ENCODE results near the gene CSTPP1. TPM values are rescaled to one million over a fixed set of nuclear protein-coding genes. Genes with fewer than 3 reads are reported as not detected.
A peak's percentile ranks its signal among the peaks of the same experiment; 100 is the strongest.

Gene CSTPP1
- total and polyA plus RNA-seq, 2 of the 8 experiments (the other 6 are each of a cell fraction or from before 2014, with no cell fraction given): 24.2 to 28.7 TPM

DNA sequence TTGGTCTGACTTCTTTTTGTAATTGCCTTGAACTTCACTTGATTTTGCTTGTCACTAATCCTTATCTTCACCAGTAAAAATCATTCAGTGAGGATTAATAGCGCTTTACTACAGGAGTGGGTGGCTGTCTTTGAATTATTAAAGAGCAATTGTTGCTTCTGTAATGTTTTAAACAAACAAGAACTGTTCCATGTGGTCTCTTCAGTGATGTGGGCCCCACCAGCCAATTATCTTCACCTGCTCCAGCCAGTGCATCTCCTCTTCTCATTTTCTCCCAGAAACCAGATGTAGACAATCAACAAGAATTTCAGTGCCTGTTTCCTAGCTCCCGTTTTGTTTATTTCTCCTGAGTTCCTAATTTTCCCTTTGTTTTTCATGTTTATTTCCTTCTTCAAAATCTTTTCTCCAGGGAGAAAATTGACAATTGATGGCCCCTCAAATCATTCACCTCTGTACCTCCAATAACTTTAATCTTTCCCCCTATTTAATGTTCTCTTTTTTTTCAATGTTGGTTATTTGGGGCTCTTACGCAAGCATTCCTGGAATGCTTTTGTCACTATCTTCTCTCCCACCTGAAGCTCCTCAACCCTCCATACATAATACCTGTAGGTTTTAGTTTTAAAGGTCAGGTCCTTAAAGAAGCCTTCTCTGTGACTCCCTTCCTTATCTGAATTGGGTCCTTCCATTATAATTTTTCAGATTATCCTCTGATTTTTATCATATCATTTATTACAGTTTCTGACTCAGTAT lies 125.0 kb downstream of the CSTPP1 start:
- H3K23ac ChIP-seq (ENCODE audit: insufficient read length): no peak overlapping the region
- TF ChIP-seq SUZ12 (IDR thresholded peaks at IDR 0.05; ENCODE audit: low read length) (no peak), FOSL1 (IDR thresholded peaks at IDR 0.05; ENCODE audit: insufficient read depth, low read depth, low read length) (no peak), SIN3A (conservative IDR thresholded peaks at IDR 0.05 in 1 of 2, IDR thresholded peaks at IDR 0.05 in 1 of 2; ENCODE audit: low read depth in 1 of 2, low read length in 2 of 2) (no peak), SP1 (IDR thresholded peaks at IDR 0.05; ENCODE audit: low read depth, low read length) (peak; percentile 21; the same call in 1 of the 2 replicates), YY1 (IDR thresholded peaks at IDR 0.05; ENCODE audit: low read depth, low read length) (no peak), CBX5 (IDR thresholded peaks at IDR 0.05; ENCODE audit: low read depth, low read length) (no peak), TAF7 (optimal IDR thresholded peaks at IDR 0.05; ENCODE audit: borderline replicate concordance, low read depth, low read length) (no peak), TEAD4 (IDR thresholded peaks at IDR 0.05; ENCODE audit: low read depth, low read length) (peak; percentile 96), EP300 (IDR thresholded peaks at IDR 0.05; ENCODE audit: borderline replicate concordance in 1 of 2, low read depth in 2 of 2, low read length in 2 of 2) (peak in 1 of 2 experiments; percentile 45; a peak in 1 of 3 replicates), EZH2 (IDR thresholded peaks at IDR 0.05; ENCODE audit: low read depth, low read length, severe bottlenecking) (no peak)
- TF ChIP-seq, protein P1, sequence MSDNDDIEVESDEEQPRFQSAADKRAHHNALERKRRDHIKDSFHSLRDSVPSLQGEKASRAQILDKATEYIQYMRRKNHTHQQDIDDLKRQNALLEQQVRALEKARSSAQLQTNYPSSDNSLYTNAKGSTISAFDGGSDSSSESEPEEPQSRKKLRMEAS (IDR thresholded peaks at IDR 0.05): no peak

More for the DNA sequence above, 125.0 kb downstream of the CSTPP1 start:
- 44% methylated on average over 3 of the region's 3 CpGs; no CpG with 5 or more reads in 1 of the 2 experiments for WGBS, 2 experiments (ENCODE audit: extremely low coverage in 1 of 2, insufficient coverage in 1 of 2, insufficient read length in 1 of 2, insufficient replicate concordance in 2 of 2, low coverage in 1 of 2, low lambda C conversion rate in 2 of 2, missing lambda C conversion rate in 1 of 2)
- Histone ChIP-seq H3K56ac (replicated peaks; ENCODE audit: insufficient read length, low read depth, low read length) (no peak overlapping the region), H3K27ac (ENCODE audit: low read depth, low read length) (peak overlapping the region; percentile 69; the same call in 1 of the 2 replicates), H3K14ac (ENCODE audit: insufficient read length) (no peak overlapping the region), H3K4me3 (ENCODE audit: extremely low read depth in 1 of 4, insufficient read depth in 2 of 4, low read depth in 3 of 4, low read length in 4 of 4) (peak overlapping the region in 1 of 4 experiments; percentile 39; a peak in 1 of 8 replicates), H3K18ac (ENCODE audit: extremely low read depth, low read length) (peak overlapping the region; percentile 78), H3K9ac (replicated peaks in 1 of 4; ENCODE audit: extremely low read depth in 1 of 4, low read depth in 3 of 4, low read length in 3 of 4) (no peak overlapping the region), H3K23me2 (ENCODE audit: low read depth, low read length) (no peaks in the 10 kb centered on the region; the same call in 1 of the 2 replicates), H2AFZ (ENCODE audit: low read length) (no peak overlapping the region), H3K4me2 (ENCODE audit: insufficient read depth in 1 of 2, low read depth in 2 of 2, low read length in 2 of 2) (peak overlapping the region in 1 of 2 experiments; percentile 2; a peak in 3 of 4 replicates), H3K79me1 (ENCODE audit: low read depth, low read length) (no peaks in the 10 kb centered on the region), H3K4ac (replicated peaks; ENCODE audit: insufficient read length, low read depth, low read length) (no peak overlapping the region), H4K20me1 (replicated peaks in 1 of 2; ENCODE audit: control insufficient read depth in 1 of 2, insufficient read depth in 2 of 2, low read length in 2 of 2) (no peaks in the 10 kb centered on the region), H4K5ac (ENCODE audit: insufficient read length, low read depth, low read length) (peak overlapping the region; percentile 89), H3K27me3 (replicated peaks in 1 of 4; ENCODE audit: control insufficient read depth in 3 of 4, extremely low read depth in 1 of 4, insufficient read depth in 3 of 4, low read length in 3 of 4) (no peaks in the 10 kb centered on the region), H3K79me2 (ENCODE audit: control insufficient read depth in 1 of 2, insufficient read depth in 2 of 2, low read length in 2 of 2) (no peaks in the 10 kb centered on the region), H2BK12ac (ENCODE audit: low read depth, low read length) (peak overlapping the region; percentile 18; the same call in 1 of the 2 replicates), H3K4me1 (replicated peaks in 1 of 4; ENCODE audit: control insufficient read depth in 3 of 4, insufficient read depth in 4 of 4, low read length in 3 of 4) (peaks cover 0 to 13% (median 11%) of the 10 kb centered on the region in 4 experiments; a peak in 5 of 7 replicates), H4K8ac (ENCODE audit: extremely low read depth, insufficient read depth, low read length) (no peak overlapping the region), H2AK5ac (ENCODE audit: low read depth, low read length) (no peak overlapping the region), H2BK20ac (ENCODE audit: low read length) (no peak overlapping the region), H2BK5ac (ENCODE audit: low read depth, low read length) (no peak overlapping the region), H4K91ac (replicated peaks; ENCODE audit: insufficient read length, low read length) (no peak overlapping the region), H3K36me3 (ENCODE audit: control insufficient read depth in 2 of 4, insufficient read depth in 4 of 4, low read length in 3 of 4) (no peaks in the 10 kb centered on the region), H2BK15ac (ENCODE audit: low read length) (no peak overlapping the region), H3K9me3 (ENCODE audit: insufficient read depth in 2 of 2, low read depth in 1 of 2, low read length in 1 of 2) (no peaks in the 10 kb centered on the region), H2BK120ac (replicated peaks; ENCODE audit: low read depth, low read length) (no peak overlapping the region)
- POLR2A ChIA-PET (ENCODE audit: partially characterized antibody): interaction anchor here (1.2 to 1.8 kb wide), 3 partner anchors 85 to 152 kb away, joined by 3 to 5 read pairs (median 3); no protein-coding TSS in a partner anchor
- CTCF ChIA-PET (ENCODE audit: partially characterized antibody): interaction anchor here (0.6 to 1.5 kb wide), 6 partner anchors 19 to 143 kb away, joined by 3 to 4 read pairs (median 4); no protein-coding TSS in a partner anchor
- peak; percentile 7 for FAIRE-seq
- DNase-seq (ENCODE audit: low read depth in 1 of 2, low spot score in 2 of 2): no peak
